Measurements from ENCODE around the gene NEK3. TPM values are rescaled to one million over a fixed set of nuclear protein-coding genes. Genes with fewer than 3 reads are reported as not detected.
A peak's percentile ranks its signal among the peaks of the same experiment; 100 is the strongest.

Gene NEK3
- total and polyA plus RNA-seq, 2 experiments from 2014 or later = 8.9 to 11.1 TPM

- in situ Hi-C loops (cut with MboI) = loop anchor here (10.0 to 25.0 kb wide), 2 partner anchors 306 to 693 kb away; no protein-coding TSS in a partner anchor
- Histone ChIP-seq H3K4me3 (no peak overlapping the region), H3K4me1 (ENCODE audit: insufficient read depth) (no peaks in the 10 kb centered on the region; the same call in 1 of the 2 replicates), H3K27me3 (replicated peaks; ENCODE audit: insufficient read depth) (no peaks in the 10 kb centered on the region), H3K9ac (no peak overlapping the region), H3F3A (ENCODE audit: insufficient read depth) (0 out of 2 replicates have a peak, but pooled peaks cover 4% of the 10 kb centered on the region), H3K79me2 (ENCODE audit: insufficient read depth) (no peaks in the 10 kb centered on the region), H3K9me2 (ENCODE audit: insufficient read depth) (no peaks in the 10 kb centered on the region), H2AFZ (no peak overlapping the region), H3K27ac (no peak overlapping the region), H3K4me2 (ENCODE audit: unreplicated experiment) (no peak overlapping the region), H4K20me1 (ENCODE audit: insufficient read depth) (no peaks in the 10 kb centered on the region), H3K9me3 (ENCODE audit: low read depth) (no peaks in the 10 kb centered on the region), H3K36me3 (ENCODE audit: low read depth) (peaks cover 8% of the 10 kb centered on the region; the same call in 1 of the 2 replicates)
- TF ChIP-seq EZH2phosphoT487 (IDR thresholded peaks at IDR 0.05; ENCODE audit: insufficient read depth, low read depth) (no peak), EZH2 (IDR thresholded peaks at IDR 0.05; ENCODE audit: insufficient read depth, poor library complexity, severe bottlenecking) (no peak)
- DNase-seq = no peak
Observed at GRCh38 chr13:52130641-52131040, 28.8 kb downstream of the NEK3 start.

DNA sequence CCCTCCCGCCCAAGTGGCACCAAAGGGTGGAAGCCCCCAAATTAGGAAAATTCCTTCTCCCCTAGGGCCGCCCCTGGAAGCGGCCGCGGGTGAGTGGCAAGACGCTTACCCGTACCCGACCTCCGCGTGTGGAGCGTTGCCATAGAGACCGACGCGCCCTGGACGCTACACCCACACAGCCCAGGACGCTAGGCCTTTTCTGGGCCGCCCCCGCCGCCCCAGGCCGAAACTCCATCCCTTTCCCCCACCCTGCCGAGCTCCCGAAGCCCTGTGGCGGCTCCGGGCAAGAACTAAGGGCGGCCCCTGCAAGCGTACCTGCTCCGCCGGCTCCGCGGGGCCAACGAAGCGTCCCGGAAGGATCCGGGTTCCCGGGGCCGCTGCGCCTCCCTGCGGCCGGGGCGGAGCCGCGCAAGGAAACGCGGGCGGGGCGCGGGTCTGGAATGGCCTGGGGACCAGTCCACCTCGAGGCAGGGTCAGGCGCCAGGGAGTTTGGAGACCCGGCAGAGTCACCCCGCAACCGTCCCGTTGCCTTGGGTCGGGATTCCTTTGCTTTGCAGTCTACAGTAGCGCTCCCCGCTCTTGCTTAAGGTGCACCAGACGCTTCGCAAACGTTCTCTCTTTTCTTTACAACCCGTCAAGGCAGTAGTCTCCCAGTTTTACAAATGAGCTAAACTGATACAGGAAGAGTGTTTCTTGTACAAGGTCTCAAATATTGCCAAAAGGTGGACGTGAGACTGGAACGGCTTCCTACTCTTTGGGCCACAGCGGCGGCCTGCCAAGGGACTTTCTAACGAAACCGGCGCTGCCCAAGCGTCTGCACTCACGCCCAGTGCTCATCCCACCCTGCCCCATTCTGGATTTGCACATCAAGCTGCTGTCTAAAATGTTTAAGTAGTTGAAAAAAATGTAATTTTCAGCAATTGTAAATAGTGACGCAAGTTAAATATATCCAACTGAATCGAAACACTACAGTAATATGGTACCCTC is 30.4 kb downstream of the NEK3 start, which contains the start of gene NEK5:
Gene NEK5 (minus strand): TSS at position 360 of the 987 bp plus-strand sequence. CDS start 1,591 bp downstream, outside the sequence.
- Histone ChIP-seq H3K9ac (peak within 1 kb of the TSS; percentile 19; the same call in 1 of the 2 replicates), H2AFZ (peak within 1 kb of the TSS; percentile 86), H3K4me1 (ENCODE audit: insufficient read depth) (no peaks in the 10 kb centered on the region; the same call in 1 of the 2 replicates), H3K27me3 (replicated peaks; ENCODE audit: insufficient read depth) (no peaks in the 10 kb centered on the region), H3K9me3 (ENCODE audit: low read depth) (no peaks in the 10 kb centered on the region), H3K4me3 (peak within 1 kb of the TSS; percentile 77), H3K79me2 (ENCODE audit: insufficient read depth) (no peaks in the 10 kb centered on the region), H3F3A (ENCODE audit: insufficient read depth) (0 out of 2 replicates have a peak, but pooled peaks cover 4% of the 10 kb centered on the region), H3K27ac (no peak within 1 kb of the TSS), H4K20me1 (ENCODE audit: insufficient read depth) (no peaks in the 10 kb centered on the region), H3K4me2 (ENCODE audit: unreplicated experiment) (peak within 1 kb of the TSS; percentile 89), H3K9me2 (ENCODE audit: insufficient read depth) (no peaks in the 10 kb centered on the region), H3K36me3 (ENCODE audit: low read depth) (0 out of 2 replicates have a peak, but pooled peaks cover 5% of the 10 kb centered on the region)
- DNase-seq = peak; percentile 81
- TF ChIP-seq EZH2 (IDR thresholded peaks at IDR 0.05; ENCODE audit: insufficient read depth, poor library complexity, severe bottlenecking) = no peak
- no peak for TF ChIP-seq EZH2phosphoT487 (IDR thresholded peaks at IDR 0.05; ENCODE audit: insufficient read depth, low read depth)
- in situ Hi-C loops (cut with MboI) = loop anchor here (10.0 to 25.0 kb wide), 3 partner anchors 124 to 692 kb away; no protein-coding TSS in a partner anchor
- 9 to 11% methylated on average over 66 of the region's 71 CpGs for WGBS, 2 experiments (ENCODE audit: low coverage in 1 of 2, low lambda C conversion rate in 2 of 2, missing lambda C conversion rate in 2 of 2)

DNA sequence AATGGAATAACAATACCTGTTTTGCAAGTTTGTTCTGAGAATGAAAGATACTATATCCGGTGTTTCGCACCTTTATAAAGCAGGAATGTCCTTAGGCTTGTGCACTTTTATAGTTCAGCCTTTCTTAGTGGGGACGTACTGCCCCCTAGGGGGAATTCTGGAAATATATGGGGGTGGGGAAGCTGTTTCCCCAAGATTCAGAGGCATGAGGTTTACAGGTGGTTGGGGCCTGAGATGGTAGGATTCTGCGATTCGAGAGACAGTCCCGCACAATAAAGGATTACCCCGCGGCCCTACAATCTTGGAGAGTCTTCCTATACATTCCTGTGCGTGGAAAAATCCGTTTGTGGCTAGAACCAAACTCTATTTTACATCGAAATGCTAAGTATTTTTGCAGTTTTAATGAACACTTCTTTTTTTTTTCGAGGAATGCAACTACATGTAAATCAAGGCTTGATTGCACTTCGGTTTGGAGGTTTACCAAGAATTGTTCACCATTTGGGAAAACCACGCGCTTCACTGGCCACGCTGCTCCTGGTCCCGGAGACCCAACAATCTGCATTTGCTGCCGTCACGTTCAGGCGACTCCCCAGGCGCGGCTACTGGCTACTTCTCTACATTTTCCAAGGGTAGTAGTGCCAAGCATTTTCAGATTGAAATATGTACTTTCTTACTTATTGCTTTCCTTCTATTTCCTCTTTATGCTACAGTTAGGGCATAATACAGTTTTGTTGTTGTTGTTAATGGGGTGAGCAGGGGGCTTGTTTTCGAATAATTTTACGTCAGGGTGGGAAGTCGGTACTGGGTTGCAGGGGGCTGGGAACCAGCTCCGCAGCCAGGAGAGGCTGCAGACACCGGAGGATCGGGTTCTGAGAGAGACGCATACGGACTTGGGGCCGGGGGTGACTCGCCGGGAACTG is 31.4 kb downstream of the NEK3 start:
- no peak for TF ChIP-seq EZH2 (IDR thresholded peaks at IDR 0.05; ENCODE audit: insufficient read depth, poor library complexity, severe bottlenecking)
- TF ChIP-seq EZH2phosphoT487 (IDR thresholded peaks at IDR 0.05; ENCODE audit: insufficient read depth, low read depth) = no peak
- peak; percentile 67 for DNase-seq
- H3K4me3 ChIP-seq = peak overlapping the region; percentile 77
- in situ Hi-C loops (cut with MboI) = loop anchor here (10.0 to 25.0 kb wide), 3 partner anchors 123 to 691 kb away; no protein-coding TSS in a partner anchor
- H3K79me2 ChIP-seq (ENCODE audit: insufficient read depth) = no peaks in the 10 kb centered on the region
- 0 out of 2 replicates have a peak, but pooled peaks cover 4% of the 10 kb centered on the region for H3F3A ChIP-seq (ENCODE audit: insufficient read depth)
- 1 to 2% methylated on average over 31 to 33 of the region's 33 CpGs for WGBS, 2 experiments (ENCODE audit: low coverage in 1 of 2, low lambda C conversion rate in 2 of 2, missing lambda C conversion rate in 2 of 2)
- H3K36me3 ChIP-seq (ENCODE audit: low read depth) = 0 out of 2 replicates have a peak, but pooled peaks cover 5% of the 10 kb centered on the region
- no peaks in the 10 kb centered on the region for H4K20me1 ChIP-seq (ENCODE audit: insufficient read depth)
- H3K27me3 ChIP-seq (replicated peaks; ENCODE audit: insufficient read depth) = no peaks in the 10 kb centered on the region; the same call in 1 of the 2 replicates
- no peaks in the 10 kb centered on the region for H3K9me3 ChIP-seq (ENCODE audit: low read depth)
- H3K9me2 ChIP-seq (ENCODE audit: insufficient read depth) = no peaks in the 10 kb centered on the region
- peak overlapping the region; percentile 11; the same call in 1 of the 2 replicates for H3K9ac ChIP-seq
- H3K4me1 ChIP-seq (ENCODE audit: insufficient read depth) = no peaks in the 10 kb centered on the region; the same call in 1 of the 2 replicates
- H2AFZ ChIP-seq = peak overlapping the region; percentile 86
- H3K27ac ChIP-seq = no peak overlapping the region
- H3K4me2 ChIP-seq (ENCODE audit: unreplicated experiment) = peak overlapping the region; percentile 89
